Globus pallidus (tissue), 1 donor: ENCODE results near the gene SYMPK.
"Not testable (repeated sequence)": the region's sequence is repeated elsewhere in the genome, so short reads cannot be mapped to it uniquely, and the experiment has no call there.

Experiments used
- DNase-seq: peaks from one replicate; pipeline ENCODE4 v3.0.0-alpha.2; 2015; ENCODE audit warnings: low spot score

The SYMPK gene

DNA sequence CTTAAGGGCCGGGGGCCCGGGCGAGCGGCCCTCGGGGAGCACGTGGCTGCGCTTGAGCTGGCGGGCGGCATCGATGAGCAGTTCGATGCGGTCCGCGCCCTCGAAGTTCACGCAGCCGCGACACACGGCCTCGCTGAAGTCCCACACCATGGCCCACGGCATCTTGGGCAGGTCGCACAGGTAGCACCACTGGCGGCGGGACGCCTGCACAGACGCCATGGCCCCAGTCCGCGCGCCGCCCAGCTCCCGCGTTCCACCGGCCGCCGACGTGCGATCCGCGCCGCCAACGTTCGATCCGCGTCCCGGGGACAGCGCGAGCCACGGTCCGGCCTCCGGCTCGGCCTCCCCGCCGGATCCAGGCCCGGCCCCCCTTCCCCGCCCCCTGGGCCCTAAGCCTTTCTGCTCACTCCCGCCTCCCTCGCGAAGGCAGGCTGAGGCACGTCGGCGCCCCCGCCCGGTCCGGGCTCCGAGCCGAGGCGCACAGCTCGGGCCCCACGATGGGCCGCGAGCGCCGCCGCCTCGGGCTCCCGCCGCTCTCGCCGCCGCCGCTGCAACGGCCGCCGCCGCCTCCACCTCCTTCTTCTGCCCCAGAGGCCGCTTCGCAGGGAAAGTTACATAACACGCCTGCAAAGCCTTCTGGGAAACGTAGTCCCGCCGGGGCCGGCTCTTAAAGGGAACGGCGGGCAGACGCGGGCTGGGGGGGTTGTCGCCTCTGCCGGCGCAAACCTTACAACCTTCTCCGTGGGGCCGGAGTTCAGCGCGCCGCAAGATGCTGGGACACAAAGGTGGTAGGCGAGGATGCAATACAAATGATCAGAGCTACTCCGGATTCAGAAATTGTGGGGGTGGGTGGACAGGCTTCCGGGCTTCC lies 22.8 kb upstream of the SYMPK start, which contains the start of gene IRF2BP1:
Gene IRF2BP1, minus strand, starts transcription at position 586 of the 871 bp plus-strand sequence. Its CDS starts 367 bp downstream, at position 219.
- peak; percentile 93 for DNase-seq

DNA sequence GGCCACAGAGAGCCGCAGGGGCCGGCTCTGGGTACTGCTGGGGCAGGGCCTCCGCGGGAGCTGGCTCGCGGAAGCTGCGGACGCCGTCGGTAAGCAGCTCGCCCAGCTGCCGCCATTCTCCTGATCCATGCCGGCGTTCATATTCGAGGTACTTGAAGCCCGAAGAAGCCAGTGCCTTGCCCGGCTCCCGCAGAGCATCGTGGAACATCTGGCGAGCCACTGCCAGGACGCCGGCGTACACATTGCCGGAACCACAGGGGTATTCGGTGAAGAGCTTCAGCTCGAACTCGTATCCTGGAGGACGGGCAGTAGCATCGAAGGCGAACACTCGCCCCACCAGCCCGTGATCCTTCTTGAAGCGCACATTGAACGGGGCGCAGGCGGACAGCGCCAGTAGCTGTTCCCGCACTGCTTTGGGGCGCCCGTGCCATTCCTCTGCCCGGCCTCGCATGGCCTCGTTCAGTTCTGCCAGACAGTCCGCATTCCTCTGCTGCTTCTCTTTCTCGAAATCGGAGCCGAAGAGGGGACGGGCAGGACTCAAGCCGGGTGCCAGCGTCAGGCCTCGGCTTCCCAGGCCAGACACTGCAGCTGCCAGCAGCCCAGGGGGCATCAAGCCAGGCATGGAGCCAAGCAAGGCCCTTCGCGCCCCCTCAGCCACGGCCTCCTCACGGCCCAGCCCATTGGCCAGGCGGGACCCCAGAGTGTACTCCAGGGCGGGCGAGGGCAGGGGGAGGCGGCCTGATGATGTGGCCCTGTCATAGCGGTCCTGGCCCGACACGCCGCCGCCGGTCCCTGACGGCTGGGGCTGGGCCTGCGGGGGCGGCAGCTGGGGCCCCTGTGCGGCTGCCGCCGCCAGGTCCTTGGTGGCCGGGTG lies 22.0 kb upstream of the SYMPK start:
- DNase-seq, result no peak

DNA sequence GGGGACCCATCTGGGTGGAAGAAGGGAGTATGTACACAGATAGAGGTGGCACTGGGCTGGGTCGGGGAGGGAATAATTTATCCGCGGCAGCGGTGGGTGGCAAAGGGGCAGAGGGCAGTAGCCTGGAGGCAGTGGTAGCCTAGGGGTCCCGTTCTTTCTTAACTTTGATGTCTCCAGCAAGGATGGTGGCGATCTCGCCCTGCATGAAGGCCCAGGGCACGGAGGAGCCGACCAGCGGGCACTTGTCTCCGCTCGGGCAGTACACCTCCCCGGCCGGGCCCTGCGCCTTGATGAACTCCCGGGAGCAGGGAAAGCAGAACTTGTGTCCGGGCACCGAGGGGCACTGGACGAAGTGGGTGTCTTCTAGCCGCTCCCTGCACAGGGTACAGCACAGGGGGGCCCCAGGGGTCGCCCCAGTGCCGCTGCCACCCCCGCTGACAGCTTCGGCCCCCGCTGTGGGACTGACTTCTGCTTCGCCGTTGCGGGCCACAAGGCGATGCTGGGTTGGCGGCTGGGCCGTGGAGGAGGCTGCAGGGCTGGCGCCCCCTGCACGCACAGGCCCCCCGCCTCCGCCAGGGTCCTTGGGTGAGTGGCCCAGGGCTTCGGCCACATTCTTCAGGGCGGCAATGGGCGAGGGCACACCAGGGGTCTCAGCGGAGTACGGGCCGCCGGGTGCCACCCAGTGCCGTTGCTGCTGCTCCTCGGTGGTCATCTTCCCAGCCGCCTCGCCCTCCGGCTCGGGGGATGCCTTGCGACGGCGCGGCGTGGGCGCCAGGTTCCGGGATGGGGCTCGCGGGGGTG lies 21.1 kb upstream of the SYMPK start:
- no peak for DNase-seq

DNA sequence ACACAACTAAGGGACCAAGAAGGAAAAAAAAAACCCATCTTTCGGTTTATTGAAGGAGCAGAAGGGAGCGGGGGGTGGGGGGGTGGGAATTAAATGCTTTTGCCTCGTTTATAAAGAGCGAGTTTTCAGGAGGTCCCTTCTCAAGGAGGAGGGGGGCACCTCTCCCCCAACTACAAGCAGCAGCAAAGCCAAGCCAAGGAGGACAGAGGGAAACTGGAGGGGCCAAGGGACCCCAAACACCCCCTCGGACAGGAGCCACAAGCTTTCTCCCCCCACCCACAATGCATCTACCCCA lies 20.6 kb upstream of the SYMPK start:
- no peak for DNase-seq

DNA sequence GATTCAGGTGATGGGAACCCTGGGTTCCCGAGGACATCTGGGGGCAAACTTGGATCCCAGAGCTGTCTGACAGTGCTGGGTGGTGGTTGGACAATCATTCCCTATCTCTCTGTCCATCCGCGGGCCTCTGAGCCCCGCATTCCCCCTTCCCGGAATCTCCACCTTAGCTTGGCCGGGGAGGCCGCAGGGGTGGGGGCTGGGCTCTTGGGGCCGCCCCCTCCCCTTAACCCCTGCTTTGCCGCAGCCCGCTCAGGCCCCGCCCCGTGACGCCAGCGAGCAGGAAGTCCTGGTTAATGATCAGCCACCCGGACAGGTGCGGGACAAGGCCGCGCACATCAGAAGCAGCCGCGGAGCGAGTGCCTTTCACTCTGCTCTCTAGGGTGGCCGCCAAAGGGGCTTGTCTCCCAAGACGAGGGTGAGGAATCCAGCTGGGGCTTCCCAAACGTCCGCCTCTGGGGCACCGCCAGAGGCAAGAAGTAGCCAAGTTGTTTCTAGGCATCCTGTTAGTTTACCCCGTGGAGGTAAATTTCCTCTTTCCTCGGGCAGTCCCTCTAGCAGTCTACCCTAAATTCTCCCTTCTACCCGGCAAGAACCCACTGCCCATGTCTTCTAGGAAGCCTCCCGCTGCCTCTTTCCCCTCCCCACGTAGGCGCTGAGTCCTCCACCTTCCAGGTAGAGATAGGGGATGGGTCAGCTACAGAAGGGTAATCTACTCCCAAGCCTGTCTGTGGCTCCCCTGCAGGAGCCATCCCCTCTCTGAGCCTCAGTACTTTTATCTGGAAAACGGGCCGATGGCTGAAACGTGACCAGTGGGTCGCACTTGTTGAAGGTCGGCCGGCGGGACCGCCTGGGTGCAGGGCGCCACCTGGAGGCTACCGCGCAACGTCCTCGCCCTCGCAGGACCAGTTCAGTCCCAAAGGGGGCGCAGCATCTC lies 20.0 kb upstream of the SYMPK start:
- peak; percentile 32 for DNase-seq

DNA sequence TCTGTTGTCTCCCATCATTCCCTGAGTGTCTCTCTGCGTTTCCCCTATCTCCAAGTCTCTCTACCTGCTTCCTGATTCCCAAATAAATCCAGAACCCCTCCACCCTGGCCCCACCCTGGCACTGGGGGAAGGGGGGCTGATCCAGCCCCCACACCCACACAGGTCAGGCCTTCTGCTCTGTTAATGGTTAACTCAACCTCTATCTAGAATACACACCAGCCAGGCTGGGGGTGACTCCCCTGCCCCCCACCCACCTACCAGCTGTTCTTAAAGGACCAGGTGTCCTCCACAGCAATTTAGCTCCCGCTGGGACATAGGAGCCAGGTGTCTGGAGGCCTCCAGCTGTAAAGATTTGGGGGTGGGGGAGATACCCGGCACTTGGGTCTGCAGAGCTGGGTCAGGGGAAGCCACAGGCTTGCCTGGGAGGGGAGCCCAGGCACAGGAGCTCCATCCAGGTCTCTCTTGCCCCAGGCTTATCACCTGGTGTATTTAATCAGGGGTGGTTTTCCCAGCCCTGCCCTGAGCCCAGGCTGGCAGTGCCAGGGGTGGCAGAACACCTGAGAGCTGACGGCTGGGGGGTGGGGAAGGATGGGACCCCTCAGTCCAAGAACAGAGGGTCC lies 19.1 kb upstream of the SYMPK start:
- no peak for DNase-seq

DNA sequence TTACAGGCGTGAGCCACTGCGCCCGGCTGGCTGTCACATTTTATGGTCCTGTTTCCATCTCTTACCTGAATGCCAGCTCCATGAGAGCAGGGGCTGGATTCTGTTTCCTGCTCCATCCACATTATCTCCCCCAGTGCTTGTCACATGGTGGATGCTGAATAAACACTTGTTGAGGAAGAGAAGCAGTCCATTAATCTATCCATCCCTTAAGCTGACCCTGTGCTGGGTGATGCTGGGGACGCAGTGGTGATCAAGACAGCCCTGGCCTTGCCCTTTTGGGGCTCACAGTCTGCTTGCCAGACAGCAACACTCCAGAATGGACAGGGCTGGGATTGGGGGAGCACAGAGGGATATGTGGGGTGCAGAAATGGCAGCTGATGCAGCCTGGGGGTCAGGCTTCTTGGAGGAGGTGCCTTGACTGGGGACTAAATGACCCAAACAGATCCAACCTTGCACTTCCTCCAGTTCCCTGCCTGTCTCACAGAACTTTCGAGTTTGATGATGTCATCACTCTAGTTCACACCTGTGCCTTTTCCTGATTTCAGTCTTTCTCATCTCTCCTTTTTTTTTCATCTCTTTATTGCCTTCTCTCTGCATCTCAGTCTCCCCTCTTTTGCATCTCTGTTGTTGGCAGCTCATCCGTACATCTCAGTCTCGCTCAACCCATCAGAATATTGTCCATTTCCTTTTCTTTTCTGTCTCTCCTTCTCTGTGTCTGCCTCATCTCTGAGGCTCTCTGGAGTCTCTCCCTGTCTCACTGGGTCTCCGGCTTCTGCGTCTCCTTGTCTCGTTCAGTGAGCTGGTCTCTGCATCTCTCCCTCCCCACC lies 18.3 kb upstream of the SYMPK start:
- DNase-seq, result no peak

DNA sequence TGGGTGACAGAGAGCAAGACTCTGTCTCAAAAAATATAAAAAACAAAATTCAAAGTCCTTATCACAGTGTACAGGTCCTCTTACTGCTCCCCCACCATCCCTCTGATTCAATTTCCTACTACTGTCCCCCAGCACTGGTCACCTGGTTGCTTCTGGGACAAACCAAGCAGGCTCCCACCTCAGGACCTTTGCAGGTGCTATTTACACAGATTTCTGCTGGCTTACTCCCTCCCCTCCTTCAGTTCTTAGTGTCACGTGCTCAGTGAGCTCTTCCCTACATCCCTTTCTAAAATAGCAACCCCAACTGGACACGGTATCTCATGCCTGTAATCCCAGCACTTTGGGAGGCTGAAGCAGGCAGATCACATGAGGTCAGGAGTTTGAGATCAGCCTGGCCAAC lies 17.0 kb upstream of the SYMPK start:
- DNase-seq, result no peak

DNA sequence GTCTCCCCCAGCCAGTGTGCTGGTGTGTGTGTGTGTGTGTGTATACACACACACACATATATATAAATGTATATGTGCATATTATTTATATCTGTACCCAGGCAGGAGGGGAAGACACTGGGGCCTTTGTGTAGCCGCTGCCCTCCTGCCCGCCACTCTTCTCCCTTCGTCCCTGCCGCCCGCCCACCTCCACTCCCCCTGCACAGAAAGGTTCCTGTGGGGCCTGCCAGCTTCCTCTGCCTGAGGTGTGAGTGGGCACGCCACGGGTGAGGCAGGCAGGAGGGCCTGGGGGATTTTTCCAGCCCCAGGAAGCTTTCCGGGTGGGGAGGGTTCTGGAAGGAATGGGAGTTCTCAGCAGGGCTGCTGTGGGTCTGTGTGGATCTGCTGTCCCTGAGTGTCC lies 16.1 kb upstream of the SYMPK start:
- no peak for DNase-seq

DNA sequence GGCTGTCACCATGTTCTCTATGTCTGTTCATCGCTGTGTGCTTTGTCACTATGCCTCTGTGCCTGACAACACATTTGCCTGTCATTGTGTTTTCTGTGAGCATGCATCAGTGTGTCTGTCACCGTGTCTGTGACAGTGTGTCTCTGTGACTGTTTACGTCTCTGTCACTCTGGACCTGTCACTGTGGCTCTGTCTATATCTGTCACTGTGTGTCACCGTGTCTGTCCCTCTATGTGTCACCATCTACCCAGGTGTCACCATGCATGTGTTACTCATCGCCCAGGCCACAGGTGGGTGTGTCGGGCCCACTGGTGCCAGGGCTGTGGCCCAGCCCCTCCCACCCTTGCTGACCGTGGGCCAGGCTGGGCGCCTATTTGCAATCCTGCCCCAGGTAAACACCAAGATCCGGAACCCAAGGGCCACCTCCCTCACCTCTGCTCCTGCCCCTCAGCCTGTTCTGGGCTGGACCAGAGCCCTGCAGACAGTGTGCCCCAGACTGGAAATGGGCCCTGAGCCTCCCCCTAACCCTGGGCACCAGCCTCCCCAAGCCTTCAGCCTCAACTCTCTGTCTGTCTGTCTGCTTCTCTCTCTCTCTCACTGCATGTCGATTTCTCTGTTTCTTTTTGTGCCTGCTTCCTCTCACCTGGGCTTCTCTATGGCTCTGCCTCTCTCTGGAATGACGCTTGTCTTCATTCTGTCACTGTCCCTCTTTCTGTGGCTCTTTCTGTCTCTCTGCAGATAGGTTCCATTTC lies 15.3 kb upstream of the SYMPK start:
- no peak for DNase-seq

DNA sequence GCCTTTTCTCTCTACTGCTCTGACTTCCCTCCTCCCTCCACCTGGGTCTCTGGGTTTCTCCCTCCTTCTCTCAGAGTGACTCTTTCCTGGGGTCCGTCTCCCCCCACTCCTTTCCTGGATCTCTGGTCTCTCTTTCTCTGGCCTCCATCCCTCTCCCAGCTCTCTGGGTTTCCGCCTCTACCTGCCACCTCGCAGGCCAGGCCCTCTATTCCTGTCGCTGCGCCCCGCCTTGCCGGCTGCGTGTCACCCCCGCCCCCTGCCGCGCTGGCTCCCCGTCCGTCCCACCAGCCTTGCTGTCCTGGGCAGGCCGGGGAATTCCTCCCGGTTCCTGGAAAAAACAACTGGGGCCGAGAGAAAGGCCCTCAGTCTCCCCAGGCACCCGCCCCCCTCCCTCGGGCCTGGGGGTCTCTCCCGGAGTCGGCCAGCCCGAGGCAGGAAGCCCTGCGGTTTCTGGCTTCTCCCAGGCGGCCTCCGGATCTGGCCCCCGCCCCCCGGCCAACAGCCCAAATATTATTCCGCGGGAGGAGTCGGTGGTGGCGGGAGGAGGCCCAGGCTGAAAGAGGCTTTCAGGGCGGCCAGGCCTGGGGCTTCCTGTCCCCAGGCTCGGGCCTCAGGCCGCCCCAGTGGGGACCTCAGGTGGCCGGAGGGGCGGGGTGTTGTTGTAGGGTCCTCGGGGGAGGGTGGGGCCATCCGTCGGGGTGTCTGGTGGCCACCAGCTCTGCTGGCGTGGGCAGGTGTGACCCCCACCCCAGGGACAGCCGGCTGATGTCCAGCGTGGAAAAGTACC lies 13.7 kb upstream of the SYMPK start:
- no peak for DNase-seq

DNA sequence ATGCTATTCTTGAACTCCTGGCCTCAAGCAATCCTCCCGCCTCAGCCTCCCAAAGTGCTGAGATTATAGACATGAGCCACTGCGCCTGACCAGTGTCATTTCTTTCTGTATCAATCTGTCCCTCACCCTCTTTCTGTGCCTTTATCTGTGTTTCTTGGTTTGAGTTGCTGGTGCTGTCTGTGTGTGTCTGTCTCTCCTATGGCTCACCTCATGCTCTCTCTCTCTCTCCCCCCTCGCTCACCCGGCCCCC lies 13.1 kb upstream of the SYMPK start:
- no peak for DNase-seq

DNA sequence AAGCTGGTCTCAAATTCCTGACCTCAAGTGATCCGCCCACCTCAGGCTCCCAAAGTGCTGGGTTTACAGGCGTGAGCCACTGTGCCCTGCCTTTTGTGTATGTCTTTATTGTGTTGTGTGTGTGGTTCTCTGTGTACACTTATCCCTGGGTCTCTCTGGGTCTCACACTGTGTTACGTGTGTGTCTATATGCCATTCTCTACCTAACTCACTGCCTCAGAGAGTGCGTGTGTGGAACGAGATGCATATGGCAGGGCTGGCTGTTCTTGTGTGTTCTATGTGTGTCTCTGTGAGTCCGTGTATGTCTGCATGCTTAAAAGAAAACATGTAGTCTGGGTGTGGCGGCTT lies 11.6 kb upstream of the SYMPK start:
- no peak for DNase-seq

DNA sequence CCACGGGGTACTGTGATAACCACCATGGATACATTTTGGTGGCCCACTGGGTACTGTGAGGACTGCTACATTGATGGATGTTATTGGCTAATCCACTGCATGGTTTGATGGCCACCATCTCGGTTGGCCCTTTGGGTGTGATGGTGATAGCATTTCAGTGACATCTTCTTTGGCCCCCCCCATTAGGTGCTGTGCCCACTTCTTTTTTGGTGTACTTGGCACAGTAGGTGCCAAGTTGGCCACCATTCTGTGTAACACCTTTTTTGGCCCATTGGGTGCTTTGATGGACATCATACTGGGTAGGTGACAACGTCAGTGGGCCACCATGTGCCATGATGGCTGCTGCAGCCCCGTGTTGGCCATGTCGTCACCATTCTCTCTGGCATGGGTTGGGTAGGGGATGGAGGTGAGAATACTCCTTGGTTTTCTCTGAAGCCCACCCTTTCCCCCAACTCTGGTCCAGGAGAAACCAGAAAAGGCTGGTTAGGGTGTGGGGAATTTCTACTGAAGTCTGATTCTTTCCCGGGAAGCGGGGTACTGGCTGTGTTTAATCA lies 10.3 kb upstream of the SYMPK start:
- DNase-seq, result no peak

DNA sequence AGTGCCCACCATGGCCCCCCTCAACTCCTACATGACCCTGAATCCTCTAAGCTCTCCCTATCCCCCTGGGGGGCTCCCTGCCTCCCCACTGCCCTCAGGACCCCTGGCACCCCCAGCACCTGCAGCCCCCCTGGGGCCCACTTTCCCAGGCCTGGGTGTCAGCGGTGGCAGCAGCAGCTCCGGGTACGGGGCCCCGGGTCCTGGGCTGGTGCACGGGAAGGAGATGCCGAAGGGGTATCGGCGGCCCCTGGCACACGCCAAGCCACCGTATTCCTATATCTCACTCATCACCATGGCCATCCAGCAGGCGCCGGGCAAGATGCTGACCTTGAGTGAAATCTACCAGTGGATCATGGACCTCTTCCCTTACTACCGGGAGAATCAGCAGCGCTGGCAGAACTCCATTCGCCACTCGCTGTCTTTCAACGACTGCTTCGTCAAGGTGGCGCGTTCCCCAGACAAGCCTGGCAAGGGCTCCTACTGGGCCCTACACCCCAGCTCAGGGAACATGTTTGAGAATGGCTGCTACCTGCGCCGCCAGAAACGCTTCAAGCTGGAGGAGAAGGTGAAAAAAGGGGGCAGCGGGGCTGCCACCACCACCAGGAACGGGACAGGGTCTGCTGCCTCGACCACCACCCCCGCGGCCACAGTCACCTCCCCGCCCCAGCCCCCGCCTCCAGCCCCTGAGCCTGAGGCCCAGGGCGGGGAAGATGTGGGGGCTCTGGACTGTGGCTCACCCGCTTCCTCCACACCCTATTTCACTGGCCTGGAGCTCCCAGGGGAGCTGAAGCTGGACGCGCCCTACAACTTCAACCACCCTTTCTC lies 9.4 kb upstream of the SYMPK start:
- no peak for DNase-seq

DNA sequence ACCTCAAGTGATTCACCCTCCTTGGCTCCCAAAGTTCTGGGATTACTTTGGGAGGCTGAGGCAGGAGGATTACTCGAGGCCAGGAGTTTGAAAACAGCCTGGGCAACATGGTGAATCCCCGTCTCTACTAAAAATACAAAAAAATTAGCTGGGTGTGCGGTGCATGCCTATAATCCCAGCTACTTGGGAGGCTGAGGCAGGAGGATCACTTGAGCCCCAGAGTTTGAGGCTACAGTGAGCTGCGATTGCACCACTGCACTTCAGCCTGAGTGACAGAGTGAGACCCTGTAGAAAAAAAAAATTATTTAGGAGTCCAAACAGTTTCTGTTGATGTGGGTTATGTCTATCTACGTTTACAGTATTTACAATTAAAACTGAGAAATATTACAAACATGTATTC lies 7.9 kb upstream of the SYMPK start:
- DNase-seq, result no peak

DNA sequence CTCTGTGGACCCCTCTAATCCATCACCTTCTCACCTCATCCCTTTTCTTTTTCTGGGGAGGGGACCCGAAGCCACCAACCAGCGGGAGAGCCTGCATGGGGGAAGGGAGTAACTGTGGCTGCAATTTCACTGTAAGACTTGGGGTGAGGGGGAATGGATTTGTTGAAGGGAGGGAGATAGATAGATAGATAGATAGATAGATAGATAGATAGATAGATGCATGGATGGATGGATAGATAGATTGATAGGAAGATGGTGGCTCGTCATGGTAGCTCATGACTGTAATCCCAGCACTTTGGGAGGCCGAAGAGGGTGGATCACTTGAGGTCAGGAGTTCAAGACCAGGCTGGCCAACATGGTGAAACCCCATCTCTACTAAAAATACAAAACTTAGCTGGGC lies 4.3 kb upstream of the SYMPK start:
- not testable (repeated sequence) for DNase-seq
